ENCODE results near the gene PIEZO2.
A peak's percentile ranks its signal among the peaks of the same experiment; 100 is the strongest.

Gene PIEZO2

DNA sequence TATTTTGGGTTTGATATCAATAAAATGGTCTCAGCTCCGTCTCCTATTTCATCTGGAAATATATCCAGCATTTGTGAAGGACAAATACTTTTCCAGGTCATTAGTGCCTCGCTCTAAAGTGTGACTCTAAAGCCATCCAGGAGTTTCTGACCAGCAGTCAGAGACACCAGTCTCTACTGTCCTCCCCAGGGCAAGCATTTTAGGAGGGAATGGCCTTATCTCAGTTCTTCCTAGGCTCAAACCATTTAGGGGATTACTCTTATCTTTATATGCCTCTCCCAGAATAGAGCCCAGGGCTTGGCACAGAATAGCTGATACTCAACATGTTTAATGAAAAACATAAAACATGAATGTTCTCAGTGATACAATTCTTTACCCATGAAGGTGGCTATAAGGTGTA, 436.0 kb downstream of the PIEZO2 start:
- 0 out of 2 replicates have a peak, but pooled peaks have one; percentile 21 for TF ChIP-seq ZXDB (tag by site-specific recombination; IDR thresholded peaks at IDR 0.05)
- TF ChIP-seq, protein P1, sequence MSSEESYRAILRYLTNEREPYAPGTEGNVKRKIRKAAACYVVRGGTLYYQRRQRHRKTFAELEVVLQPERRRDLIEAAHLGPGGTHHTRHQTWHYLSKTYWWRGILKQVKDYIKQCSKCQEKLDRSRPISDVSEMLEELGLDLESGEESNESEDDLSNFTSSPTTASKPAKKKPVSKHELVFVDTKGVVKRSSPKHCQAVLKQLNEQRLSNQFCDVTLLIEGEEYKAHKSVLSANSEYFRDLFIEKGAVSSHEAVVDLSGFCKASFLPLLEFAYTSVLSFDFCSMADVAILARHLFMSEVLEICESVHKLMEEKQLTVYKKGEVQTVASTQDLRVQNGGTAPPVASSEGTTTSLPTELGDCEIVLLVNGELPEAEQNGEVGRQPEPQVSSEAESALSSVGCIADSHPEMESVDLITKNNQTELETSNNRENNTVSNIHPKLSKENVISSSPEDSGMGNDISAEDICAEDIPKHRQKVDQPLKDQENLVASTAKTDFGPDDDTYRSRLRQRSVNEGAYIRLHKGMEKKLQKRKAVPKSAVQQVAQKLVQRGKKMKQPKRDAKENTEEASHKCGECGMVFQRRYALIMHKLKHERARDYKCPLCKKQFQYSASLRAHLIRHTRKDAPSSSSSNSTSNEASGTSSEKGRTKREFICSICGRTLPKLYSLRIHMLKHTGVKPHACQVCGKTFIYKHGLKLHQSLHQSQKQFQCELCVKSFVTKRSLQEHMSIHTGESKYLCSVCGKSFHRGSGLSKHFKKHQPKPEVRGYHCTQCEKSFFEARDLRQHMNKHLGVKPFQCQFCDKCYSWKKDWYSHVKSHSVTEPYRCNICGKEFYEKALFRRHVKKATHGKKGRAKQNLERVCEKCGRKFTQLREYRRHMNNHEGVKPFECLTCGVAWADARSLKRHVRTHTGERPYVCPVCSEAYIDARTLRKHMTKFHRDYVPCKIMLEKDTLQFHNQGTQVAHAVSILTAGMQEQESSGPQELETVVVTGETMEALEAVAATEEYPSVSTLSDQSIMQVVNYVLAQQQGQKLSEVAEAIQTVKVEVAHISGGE (tag by site-specific recombination; conservative IDR thresholded peaks at IDR 0.05; ENCODE audit: low read depth), result no peak
- TF ChIP-seq ZNF596 (tag by site-specific recombination; IDR thresholded peaks at IDR 0.05), result peak; percentile 57; the same call in 1 of the 2 replicates
- peak; percentile 49 for TF ChIP-seq ZNF843 (tag by site-specific recombination; IDR thresholded peaks at IDR 0.05)
- TF ChIP-seq FEZF1 (tag by site-specific recombination; IDR thresholded peaks at IDR 0.05), result peak; percentile 51; the same call in 1 of the 2 replicates
- no peak overlapping the region for H3K27ac ChIP-seq (ENCODE audit: extremely low read depth, low read depth, low read length)
- no peaks in the 10 kb centered on the region for H3K9me3 ChIP-seq (ENCODE audit: control insufficient read depth, insufficient read depth, low read depth, low read length)
- ChIA-PET CTCF (interaction anchor here (0.6 kb wide), 1 partner anchor 75 kb away, joined by 4 read pairs; no protein-coding TSS in a partner anchor), POLR2A (no interaction called here)
- H3K4me1 ChIP-seq (ENCODE audit: control insufficient read depth, insufficient read depth, low read length), result peaks cover 8% of the 10 kb centered on the region; the same call in 1 of the 2 replicates
- no peak overlapping the region for H3K4me3 ChIP-seq (ENCODE audit: low read depth, low read length)
- H3K36me3 ChIP-seq (ENCODE audit: control insufficient read depth in 2 of 2, insufficient read depth in 1 of 2, low read length in 2 of 2), result no peaks in the 10 kb centered on the region

- CTCF ChIA-PET, result interaction anchor here (0.6 kb wide), 1 partner anchor 1516 kb away, joined by 3 read pairs; no protein-coding TSS in a partner anchor
- TF ChIP-seq ZNF266 (tag by site-specific recombination; IDR thresholded peaks at IDR 0.05; ENCODE audit: low read depth) (no peak), ZNF221 (tag by site-specific recombination; IDR thresholded peaks at IDR 0.05; ENCODE audit: borderline replicate concordance) (no peak), IKZF3 (tag by site-specific recombination; IDR thresholded peaks at IDR 0.05) (no peak), ZNF292 (tag by site-specific recombination; IDR thresholded peaks at IDR 0.05; ENCODE audit: borderline replicate concordance, low read depth) (no peak), ZBTB21 (tag by site-specific recombination; IDR thresholded peaks at IDR 0.05) (no peak), KLF1 (tag by site-specific recombination; IDR thresholded peaks at IDR 0.05) (no peak), ZNF529 (tag by site-specific recombination; IDR thresholded peaks at IDR 0.05; ENCODE audit: insufficient replicate concordance) (no peak), ZBTB17 (tag by site-specific recombination; IDR thresholded peaks at IDR 0.05) (no peak), KLF9 (tag by site-specific recombination; IDR thresholded peaks at IDR 0.05; ENCODE audit: low read depth) (no peak), ZNF248 (tag by site-specific recombination; IDR thresholded peaks at IDR 0.05) (no peak), ZBTB49 (tag by site-specific recombination; IDR thresholded peaks at IDR 0.05; ENCODE audit: low read depth) (no peak), ZNF623 (tag by site-specific recombination; IDR thresholded peaks at IDR 0.05) (no peak), ZNF37A (tag by site-specific recombination; IDR thresholded peaks at IDR 0.05) (no peak), SETDB1 (IDR thresholded peaks at IDR 0.05; ENCODE audit: insufficient read length, low read length) (no peak), ZNF366 (tag by site-specific recombination; conservative IDR thresholded peaks at IDR 0.05) (no peak), ZNF121 (tag by site-specific recombination; IDR thresholded peaks at IDR 0.05) (no peak), OSR2 (tag by site-specific recombination; IDR thresholded peaks at IDR 0.05) (no peak)
- TF ChIP-seq, protein P2, sequence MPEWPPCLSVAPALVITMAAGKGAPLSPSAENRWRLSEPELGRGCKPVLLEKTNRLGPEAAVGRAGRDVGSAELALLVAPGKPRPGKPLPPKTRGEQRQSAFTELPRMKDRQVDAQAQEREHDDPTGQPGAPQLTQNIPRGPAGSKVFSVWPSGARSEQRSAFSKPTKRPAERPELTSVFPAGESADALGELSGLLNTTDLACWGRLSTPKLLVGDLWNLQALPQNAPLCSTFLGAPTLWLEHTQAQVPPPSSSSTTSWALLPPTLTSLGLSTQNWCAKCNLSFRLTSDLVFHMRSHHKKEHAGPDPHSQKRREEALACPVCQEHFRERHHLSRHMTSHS (tag by site-specific recombination; IDR thresholded peaks at IDR 0.05), result no peak
- TF ChIP-seq, protein P3, sequence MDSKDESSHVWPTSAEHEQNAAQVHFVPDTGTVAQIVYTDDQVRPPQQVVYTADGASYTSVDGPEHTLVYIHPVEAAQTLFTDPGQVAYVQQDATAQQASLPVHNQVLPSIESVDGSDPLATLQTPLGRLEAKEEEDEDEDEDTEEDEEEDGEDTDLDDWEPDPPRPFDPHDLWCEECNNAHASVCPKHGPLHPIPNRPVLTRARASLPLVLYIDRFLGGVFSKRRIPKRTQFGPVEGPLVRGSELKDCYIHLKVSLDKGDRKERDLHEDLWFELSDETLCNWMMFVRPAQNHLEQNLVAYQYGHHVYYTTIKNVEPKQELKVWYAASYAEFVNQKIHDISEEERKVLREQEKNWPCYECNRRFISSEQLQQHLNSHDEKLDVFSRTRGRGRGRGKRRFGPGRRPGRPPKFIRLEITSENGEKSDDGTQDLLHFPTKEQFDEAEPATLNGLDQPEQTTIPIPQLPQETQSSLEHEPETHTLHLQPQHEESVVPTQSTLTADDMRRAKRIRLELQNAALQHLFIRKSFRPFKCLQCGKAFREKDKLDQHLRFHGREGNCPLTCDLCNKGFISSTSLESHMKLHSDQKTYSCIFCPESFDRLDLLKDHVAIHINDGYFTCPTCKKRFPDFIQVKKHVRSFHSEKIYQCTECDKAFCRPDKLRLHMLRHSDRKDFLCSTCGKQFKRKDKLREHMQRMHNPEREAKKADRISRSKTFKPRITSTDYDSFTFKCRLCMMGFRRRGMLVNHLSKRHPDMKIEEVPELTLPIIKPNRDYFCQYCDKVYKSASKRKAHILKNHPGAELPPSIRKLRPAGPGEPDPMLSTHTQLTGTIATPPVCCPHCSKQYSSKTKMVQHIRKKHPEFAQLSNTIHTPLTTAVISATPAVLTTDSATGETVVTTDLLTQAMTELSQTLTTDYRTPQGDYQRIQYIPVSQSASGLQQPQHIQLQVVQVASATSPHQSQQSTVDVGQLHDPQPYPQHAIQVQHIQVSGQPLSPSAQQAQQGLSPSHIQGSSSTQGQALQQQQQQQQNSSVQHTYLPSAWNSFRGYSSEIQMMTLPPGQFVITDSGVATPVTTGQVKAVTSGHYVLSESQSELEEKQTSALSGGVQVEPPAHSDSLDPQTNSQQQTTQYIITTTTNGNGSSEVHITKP (tag by site-specific recombination; IDR thresholded peaks at IDR 0.05), result no peak
- POLR2A ChIA-PET, result no interaction called here
These were observed 442.1 kb downstream of the PIEZO2 start for GRCh38 chr18:10707294-10707693.

More at GRCh38 chr18:10707294-10707693, 442.1 kb downstream of the PIEZO2 start:
- H3K27ac ChIP-seq (ENCODE audit: extremely low read depth, low read depth, low read length), result no peak overlapping the region
- H3K4me1 ChIP-seq (ENCODE audit: control insufficient read depth, insufficient read depth, low read length), result no peaks in the 10 kb centered on the region
- no peak overlapping the region for H3K4me3 ChIP-seq (ENCODE audit: low read depth, low read length)
- no peaks in the 10 kb centered on the region for H3K36me3 ChIP-seq (ENCODE audit: control insufficient read depth in 2 of 2, insufficient read depth in 1 of 2, low read length in 2 of 2)
- H3K9me3 ChIP-seq (ENCODE audit: control insufficient read depth, insufficient read depth, low read depth, low read length), result no peaks in the 10 kb centered on the region
